Endothelial cell of umbilical vein (primary cell): Measurements from ENCODE around the gene DHRS1.
A peak's percentile ranks its signal among the peaks of the same experiment; 100 is the strongest.

ENCODE experiments used
- CTCF ChIP-seq, 2 donors: IDR thresholded peaks; 1 replicate in 1 of 2; 2 replicates in 1 of 2; pipeline ENCODE4 v1.5.1; 2011; ENCODE audit warnings: low read length in 2 of 2, mild to moderate bottlenecking in 2 of 2, moderate library complexity in 2 of 2, control low read depth in 1 of 2, inconsistent platforms in 1 of 2, low read depth in 1 of 2; ENCODE audit not compliant: insufficient read depth in 1 of 2; ENCODE audit errors: extremely low read depth in 1 of 2
- EZH2 ChIP-seq: IDR thresholded peaks from 2 replicates; pipeline ENCODE4 v1.6.1; 2012; ENCODE audit warnings: borderline replicate concordance, low read depth, mild to moderate bottlenecking, moderate library complexity, low read length, inconsistent platforms; ENCODE audit not compliant: severe bottlenecking
- POLR2A ChIP-seq: IDR thresholded peaks from 2 replicates; pipeline ENCODE4 v1.6.1; 2012; ENCODE audit warnings: low read depth, mild to moderate bottlenecking, control low read depth, low read length
- POLR2AphosphoS5 ChIP-seq: IDR thresholded peaks from 2 replicates; pipeline ENCODE4 v1.6.1; 2012; ENCODE audit warnings: low read depth, mild to moderate bottlenecking, control low read depth, low read length, moderate library complexity; ENCODE audit not compliant: insufficient read depth
- TF ChIP-seq, protein P1 (sequence below): IDR thresholded peaks from 2 replicates; pipeline ENCODE4 v1.6.1; 2011; ENCODE audit not compliant: insufficient read depth, insufficient read length

DNA sequence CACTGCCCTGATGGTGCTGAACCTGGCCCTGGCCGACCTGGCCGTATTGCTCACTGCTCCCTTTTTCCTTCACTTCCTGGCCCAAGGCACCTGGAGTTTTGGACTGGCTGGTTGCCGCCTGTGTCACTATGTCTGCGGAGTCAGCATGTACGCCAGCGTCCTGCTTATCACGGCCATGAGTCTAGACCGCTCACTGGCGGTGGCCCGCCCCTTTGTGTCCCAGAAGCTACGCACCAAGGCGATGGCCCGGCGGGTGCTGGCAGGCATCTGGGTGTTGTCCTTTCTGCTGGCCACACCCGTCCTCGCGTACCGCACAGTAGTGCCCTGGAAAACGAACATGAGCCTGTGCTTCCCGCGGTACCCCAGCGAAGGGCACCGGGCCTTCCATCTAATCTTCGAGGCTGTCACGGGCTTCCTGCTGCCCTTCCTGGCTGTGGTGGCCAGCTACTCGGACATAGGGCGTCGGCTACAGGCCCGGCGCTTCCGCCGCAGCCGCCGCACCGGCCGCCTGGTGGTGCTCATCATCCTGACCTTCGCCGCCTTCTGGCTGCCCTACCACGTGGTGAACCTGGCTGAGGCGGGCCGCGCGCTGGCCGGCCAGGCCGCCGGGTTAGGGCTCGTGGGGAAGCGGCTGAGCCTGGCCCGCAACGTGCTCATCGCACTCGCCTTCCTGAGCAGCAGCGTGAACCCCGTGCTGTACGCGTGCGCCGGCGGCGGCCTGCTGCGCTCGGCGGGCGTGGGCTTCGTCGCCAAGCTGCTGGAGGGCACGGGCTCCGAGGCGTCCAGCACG, 16.4 kb upstream of the DHRS1 start:
- TF ChIP-seq CTCF (IDR thresholded peaks at IDR 0.05; ENCODE audit: extremely low read depth in 1 of 2, insufficient read depth in 1 of 2, low read depth in 1 of 2, low read length in 2 of 2) (peak; percentile 13 to 44), POLR2AphosphoS5 (peak; percentile 53), EZH2 (no peak), POLR2A (no peak)
- TF ChIP-seq, protein P1, sequence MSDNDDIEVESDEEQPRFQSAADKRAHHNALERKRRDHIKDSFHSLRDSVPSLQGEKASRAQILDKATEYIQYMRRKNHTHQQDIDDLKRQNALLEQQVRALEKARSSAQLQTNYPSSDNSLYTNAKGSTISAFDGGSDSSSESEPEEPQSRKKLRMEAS: peak; percentile 76
